Measurements from ENCODE around the gene MMP14. TPM values are rescaled to one million over a fixed set of nuclear protein-coding genes. Genes with fewer than 3 reads are reported as not detected.
"Not testable (repeated sequence)": the region's sequence is repeated elsewhere in the genome, so short reads cannot be mapped to it uniquely, and the experiment has no call there.

Gene MMP14
- polyA plus RNA-seq, 4 donors, result 127 to 186 (median 161) TPM

- not testable (repeated sequence) for DNase-seq (ENCODE audit: low read depth in 4 of 4, low spot score in 2 of 4)
Measured at GRCh38 chr14:22854296-22854695, 17.9 kb downstream of the MMP14 start.

DNA sequence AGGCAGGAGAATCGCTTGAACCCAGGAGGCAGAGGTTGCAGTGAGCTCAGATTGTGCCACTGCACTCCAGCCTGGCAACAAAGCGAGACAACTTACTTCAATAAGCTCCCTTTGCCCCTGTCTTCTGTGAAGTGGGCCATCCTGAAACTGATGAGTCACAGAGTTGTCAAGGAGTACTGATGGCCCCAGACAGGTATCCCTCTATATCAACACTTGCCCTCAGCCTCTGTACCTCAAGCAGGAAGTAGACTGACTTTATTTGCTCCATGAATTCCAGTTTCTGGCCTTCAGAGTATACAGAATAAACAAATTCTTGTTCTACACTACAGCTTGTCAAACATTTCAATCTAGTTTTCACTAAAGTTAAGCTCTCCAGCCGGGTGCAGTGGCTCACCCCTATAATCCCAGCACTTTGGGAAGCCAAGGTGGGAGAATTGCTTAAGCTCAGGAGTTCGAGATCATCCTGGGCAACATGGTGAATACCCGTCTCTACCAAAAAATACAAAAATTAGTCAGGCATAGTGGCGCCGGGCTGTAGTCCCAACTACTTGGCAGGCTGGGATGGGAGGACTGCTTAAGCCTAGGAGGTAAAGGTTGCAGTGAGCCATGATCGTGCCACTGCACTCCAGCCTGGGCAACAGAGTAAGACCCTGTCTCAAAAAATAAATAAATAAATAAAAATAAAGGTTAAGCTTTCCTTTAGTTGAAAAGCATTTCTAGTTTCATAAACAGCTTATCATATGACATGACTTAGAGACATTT, 18.8 kb downstream of the MMP14 start:
- no peak for DNase-seq (ENCODE audit: low read depth in 4 of 4, low spot score in 2 of 4)

DNA sequence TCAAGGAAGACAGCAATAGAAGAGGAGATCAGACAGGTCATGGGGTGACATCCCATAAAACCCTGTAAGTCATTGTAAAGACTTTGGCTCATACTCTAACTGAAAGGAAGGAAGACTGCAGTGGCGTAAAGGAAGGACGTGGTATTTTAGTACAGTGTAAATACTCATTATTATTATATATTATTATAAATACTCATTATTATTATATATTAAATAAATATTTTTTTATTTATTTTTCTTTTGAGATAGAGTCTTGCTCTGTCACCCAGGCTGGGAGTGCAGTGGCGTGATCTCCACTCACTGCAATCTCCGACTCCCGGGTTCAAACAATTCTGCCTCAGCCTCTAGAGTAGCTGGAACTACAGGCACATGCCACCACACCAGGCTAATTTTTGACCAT, 20.0 kb downstream of the MMP14 start:
- DNase-seq (ENCODE audit: low read depth in 4 of 4, low spot score in 2 of 4), result no peak

- DNase-seq (ENCODE audit: low read depth in 4 of 4, low spot score in 2 of 4), result not testable (repeated sequence)
Measured at GRCh38 chr14:22860377-22860776, 24.0 kb downstream of the MMP14 start.

- DNase-seq (ENCODE audit: low read depth in 4 of 4, low spot score in 2 of 4), result no peak
Measured at GRCh38 chr14:22861651-22862050, 25.3 kb downstream of the MMP14 start.

- DNase-seq (ENCODE audit: low read depth in 4 of 4, low spot score in 2 of 4), result no peak
Measured at GRCh38 chr14:22864979-22865378, 28.6 kb downstream of the MMP14 start.

- DNase-seq (ENCODE audit: low read depth in 4 of 4, low spot score in 2 of 4), result no peak
Measured at GRCh38 chr14:22865424-22866405, 29.3 kb downstream of the MMP14 start.

GRCh38 chr14:22866874-22867273, 30.5 kb downstream of the MMP14 start:
- no peak for DNase-seq (ENCODE audit: low read depth in 4 of 4, low spot score in 2 of 4)

- no peak for DNase-seq (ENCODE audit: low read depth in 4 of 4, low spot score in 2 of 4)
Measured at GRCh38 chr14:22870811-22871223, 34.4 kb downstream of the MMP14 start.

DNA sequence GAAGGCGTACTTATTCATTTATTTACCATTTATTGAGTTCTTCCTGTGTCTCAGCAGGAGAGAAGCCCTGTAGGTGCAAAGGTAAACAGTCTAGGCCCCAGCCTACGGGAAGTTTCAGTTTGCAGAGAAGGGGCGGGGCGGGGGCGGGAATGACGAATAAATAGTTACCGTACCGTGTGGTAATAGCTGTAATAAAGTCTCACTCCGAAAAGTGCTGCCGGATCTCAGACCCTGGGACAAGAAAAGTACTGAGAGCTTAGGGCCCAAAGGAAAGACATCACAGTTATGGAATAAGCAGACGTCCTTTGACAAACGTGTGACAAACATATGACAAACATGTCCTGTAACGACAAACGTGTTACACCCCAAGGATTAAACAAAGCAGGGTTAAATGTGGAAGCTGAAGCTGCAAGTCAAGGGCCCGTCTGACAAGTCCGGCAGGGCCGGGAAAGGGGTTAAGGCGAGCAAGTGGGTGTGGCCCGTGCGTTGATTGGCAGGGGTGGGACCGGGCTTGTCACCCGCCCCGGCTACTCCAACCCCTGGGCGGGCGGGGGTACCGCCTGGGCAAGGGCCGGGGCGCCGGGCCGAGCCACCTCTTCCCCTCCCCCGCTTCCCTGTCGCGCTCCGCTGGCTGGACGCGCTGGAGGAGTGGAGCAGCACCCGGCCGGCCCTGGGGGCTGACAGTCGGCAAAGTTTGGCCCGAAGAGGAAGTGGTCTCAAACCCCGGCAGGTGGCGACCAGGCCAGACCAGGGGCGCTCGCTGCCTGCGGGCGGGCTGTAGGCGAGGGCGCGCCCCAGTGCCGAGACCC, 35.0 kb downstream of the MMP14 start, which contains the start of gene LRP10:
TSS of gene LRP10 (plus strand) at position 517 of the 809 bp plus-strand sequence. CDS start 564 bp downstream, outside the sequence.
- peak; percentile 76 to 92 (median 84) for DNase-seq (ENCODE audit: low read depth in 4 of 4, low spot score in 2 of 4)

DNA sequence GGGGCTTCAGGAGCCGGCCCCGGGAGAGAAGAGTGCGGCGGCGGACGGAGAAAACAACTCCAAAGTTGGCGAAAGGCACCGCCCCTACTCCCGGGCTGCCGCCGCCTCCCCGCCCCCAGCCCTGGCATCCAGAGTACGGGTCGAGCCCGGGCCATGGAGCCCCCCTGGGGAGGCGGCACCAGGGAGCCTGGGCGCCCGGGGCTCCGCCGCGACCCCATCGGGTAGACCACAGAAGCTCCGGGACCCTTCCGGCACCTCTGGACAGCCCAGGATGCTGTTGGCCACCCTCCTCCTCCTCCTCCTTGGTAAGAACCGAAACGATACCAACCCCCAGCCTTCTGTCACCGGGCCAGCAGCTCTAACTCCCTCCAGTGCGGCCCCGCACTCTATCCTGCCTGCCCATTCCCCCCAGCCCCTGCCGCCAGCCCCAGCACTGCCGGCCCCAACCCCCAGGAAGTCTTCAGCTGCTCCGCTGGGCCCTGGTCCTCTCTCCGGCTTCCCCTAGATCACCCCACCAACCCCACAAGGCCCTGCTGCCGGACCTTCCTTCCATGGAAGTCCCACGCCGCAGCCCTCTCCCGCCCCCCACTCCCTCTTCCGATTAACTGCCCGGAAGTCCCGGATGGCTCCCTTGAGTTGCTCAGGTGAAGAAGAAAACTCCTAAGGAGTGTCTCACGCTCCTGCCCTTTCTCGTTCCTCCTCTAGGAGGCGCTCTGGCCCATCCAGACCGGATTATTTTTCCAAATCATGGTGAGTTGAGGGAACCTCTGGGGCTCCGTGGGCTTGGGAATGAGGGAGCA, 35.8 kb downstream of the MMP14 start:
- DNase-seq (ENCODE audit: low read depth in 4 of 4, low spot score in 2 of 4), result peak; percentile 86 to 91 (median 87)

DNA sequence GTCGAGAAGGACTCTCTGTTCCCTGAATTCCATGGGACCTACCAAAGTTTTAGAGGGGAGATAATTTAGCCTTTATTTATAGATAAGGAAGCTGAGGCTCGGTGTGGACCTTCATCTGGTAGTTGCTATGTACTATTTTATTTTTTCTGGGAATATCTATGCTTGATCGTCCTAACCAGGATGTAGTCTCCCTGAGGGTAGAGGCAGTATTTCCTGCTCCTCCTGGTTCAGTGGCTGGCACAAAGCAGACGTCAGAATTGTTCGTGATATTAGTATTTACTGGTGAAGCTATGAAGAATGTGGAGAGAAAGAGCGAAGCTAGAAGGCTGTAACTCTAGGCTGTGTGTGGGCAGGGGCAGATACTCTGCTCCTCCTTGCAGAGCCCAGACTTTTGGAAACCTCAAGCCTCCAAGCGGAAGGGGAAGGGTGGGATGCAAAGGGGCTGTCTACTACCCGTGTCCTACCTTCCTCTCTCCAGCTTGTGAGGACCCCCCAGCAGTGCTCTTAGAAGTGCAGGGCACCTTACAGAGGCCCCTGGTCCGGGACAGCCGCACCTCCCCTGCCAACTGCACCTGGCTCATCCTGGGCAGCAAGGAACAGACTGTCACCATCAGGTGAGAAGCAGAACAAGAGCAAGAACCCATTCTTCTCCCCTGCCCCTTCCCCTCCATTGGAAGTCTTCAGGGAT, 36.6 kb downstream of the MMP14 start:
- DNase-seq (ENCODE audit: low read depth in 4 of 4, low spot score in 2 of 4), result no peak

DNA sequence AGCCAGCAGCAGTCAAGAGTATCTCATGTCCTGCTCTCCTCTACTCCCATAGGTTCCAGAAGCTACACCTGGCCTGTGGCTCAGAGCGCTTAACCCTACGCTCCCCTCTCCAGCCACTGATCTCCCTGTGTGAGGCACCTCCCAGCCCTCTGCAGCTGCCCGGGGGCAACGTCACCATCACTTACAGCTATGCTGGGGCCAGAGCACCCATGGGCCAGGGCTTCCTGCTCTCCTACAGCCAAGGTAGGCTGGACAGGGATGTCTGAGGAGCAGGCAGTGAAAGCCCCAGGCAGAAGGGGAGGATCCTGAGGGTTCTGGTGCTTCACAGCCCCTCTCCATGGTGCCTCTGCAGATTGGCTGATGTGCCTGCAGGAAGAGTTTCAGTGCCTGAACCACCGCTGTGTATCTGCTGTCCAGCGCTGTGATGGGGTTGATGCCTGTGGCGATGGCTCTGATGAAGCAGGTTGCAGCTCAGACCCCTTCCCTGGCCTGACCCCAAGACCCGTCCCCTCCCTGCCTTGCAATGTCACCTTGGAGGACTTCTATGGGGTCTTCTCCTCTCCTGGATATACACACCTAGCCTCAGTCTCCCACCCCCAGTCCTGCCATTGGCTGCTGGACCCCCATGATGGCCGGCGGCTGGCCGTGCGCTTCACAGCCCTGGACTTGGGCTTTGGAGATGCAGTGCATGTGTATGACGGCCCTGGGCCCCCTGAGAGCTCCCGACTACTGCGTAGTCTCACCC, 38.8 kb downstream of the MMP14 start:
- no peak for DNase-seq (ENCODE audit: low read depth in 4 of 4, low spot score in 2 of 4)

GRCh38 chr14:22875748-22876319, 39.4 kb downstream of the MMP14 start:
- DNase-seq (ENCODE audit: low read depth in 4 of 4, low spot score in 2 of 4), result no peak

GRCh38 chr14:22877000-22877501, 40.7 kb downstream of the MMP14 start:
- no peak for DNase-seq (ENCODE audit: low read depth in 4 of 4, low spot score in 2 of 4)

DNA sequence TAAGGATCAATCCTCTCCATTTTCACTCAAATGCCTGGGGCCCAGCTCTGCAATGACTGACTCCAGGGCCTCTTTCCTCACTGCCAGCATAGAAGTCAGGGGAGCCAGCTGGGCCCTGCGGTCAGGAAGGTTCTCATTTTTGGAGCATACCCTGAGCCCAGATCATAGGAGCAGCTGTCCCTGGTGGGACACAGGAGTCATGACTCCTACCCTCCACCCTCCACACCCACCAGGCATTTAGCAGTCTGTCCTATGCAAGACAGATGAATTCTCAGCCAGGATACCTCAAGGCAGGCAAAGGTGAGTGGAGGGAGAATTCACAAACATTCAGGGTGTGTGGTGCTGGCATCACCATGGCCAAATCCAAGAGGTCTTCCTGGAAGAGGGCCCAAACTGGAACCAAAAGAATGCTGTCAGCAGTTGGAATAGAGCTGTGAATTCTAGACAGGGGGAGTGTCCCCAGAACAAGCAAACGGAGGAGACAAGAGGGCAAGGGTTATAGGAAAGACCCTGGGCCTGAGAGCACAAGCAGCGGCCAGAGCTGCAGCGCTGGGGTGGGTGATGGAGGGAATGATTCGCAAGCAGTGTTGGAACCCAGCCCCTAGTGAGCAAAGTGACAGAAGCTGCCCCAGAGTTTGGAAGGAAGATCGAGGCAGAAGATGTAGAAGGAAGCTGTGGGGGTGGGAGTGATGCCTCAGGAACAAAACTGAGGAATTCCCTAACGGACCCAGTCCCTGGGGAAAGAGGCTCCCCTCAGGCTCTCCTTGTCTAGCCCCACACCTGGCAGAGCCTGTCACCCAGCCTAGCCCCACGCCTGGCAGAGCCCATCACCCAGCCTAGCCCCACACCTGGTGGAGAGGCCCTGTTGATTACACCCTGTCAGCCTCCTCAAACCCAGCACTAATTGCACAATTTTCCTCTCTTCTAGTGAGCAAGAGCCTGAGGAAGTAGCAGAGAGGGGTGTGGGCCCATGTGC, 42.2 kb downstream of the MMP14 start:
- DNase-seq (ENCODE audit: low read depth in 4 of 4, low spot score in 2 of 4), result no peak

GRCh38 chr14:22882064-22882463, 45.7 kb downstream of the MMP14 start:
- no peak for DNase-seq (ENCODE audit: low read depth in 4 of 4, low spot score in 2 of 4)

Data from left renal cortex interstitium (tissue), 4 donors.